ENCODE data around the gene SLC23A2.
A peak's percentile ranks its signal among the peaks of the same experiment; 100 is the strongest.

The SLC23A2 gene

GRCh38 chr20:4910951-4911350, 90.4 kb downstream of the SLC23A2 start:
- H3K27ac ChIP-seq (replicated peaks; ENCODE audit: low read length), result no peak overlapping the region
- H3K4me2 ChIP-seq (ENCODE audit: insufficient read depth, low read length, poor library complexity, severe bottlenecking), result no peak overlapping the region
- H3K4ac ChIP-seq (ENCODE audit: low read length), result no peak overlapping the region
- H3K14ac ChIP-seq (ENCODE audit: low read length), result no peak overlapping the region
- H2BK12ac ChIP-seq (ENCODE audit: low read length), result no peak overlapping the region
- H4K91ac ChIP-seq (ENCODE audit: low read depth, low read length, poor library complexity), result no peak overlapping the region
- no peak overlapping the region for H2BK5ac ChIP-seq (ENCODE audit: low read length)
- DNase-seq (ENCODE audit: low spot score), result no peak
- no peak overlapping the region for H3K23ac ChIP-seq (ENCODE audit: low read depth, low read length, poor library complexity)
- H3K79me1 ChIP-seq (ENCODE audit: low read depth, low read length), result peaks cover 1% of the 10 kb centered on the region
- H3K27me3 ChIP-seq (ENCODE audit: control insufficient read depth in 3 of 3, insufficient read depth in 3 of 3, low read depth in 1 of 3, low read length in 3 of 3), result peaks cover 0 to 3% (median 0%) of the 10 kb centered on the region in 3 experiments
- no peak overlapping the region for H2BK120ac ChIP-seq (ENCODE audit: low read depth, low read length)
- no peak overlapping the region for H2AK5ac ChIP-seq (ENCODE audit: low read depth, low read length)
- no peak overlapping the region for H2AFZ ChIP-seq (ENCODE audit: low read length)
- no peak overlapping the region for H3K18ac ChIP-seq (ENCODE audit: low read length)
- no peak overlapping the region for H3K4me3 ChIP-seq (ENCODE audit: low read length in 2 of 2)
- H3K4me1 ChIP-seq (ENCODE audit: control insufficient read depth in 2 of 2, insufficient read depth in 1 of 2, low read depth in 1 of 2, low read length in 2 of 2), result no peaks in the 10 kb centered on the region
- no peak overlapping the region for H2BK15ac ChIP-seq (ENCODE audit: low read length)
- H3K36me3 ChIP-seq (replicated peaks in 1 of 2; ENCODE audit: control insufficient read depth in 2 of 2, insufficient read depth in 2 of 2, low read length in 2 of 2), result peaks cover 0 to 2% of the 10 kb centered on the region in 2 donors
- H3K9ac ChIP-seq (ENCODE audit: low read depth, low read length, poor library complexity), result no peak overlapping the region
- WGBS, 2 donors (ENCODE audit: extremely low coverage in 2 of 2, insufficient read length in 2 of 2, insufficient replicate concordance in 1 of 2), result no CpG with 5 or more reads among the region's 5 CpGs
- no peaks in the 10 kb centered on the region for H3K9me3 ChIP-seq (replicated peaks in 1 of 2; ENCODE audit: control insufficient read depth in 2 of 2, insufficient read depth in 1 of 2, low read depth in 1 of 2, low read length in 2 of 2)
- no peak overlapping the region for H4K8ac ChIP-seq (ENCODE audit: low read depth, low read length)

GRCh38 chr20:4905613-4906012, 95.7 kb downstream of the SLC23A2 start:
- Histone ChIP-seq H2AFZ (ENCODE audit: low read length) (no peak overlapping the region), H2BK5ac (ENCODE audit: low read length) (no peak overlapping the region), H3K36me3 (replicated peaks in 1 of 2; ENCODE audit: control insufficient read depth in 2 of 2, insufficient read depth in 2 of 2, low read length in 2 of 2) (peaks cover 0 to 10% of the 10 kb centered on the region in 2 donors), H3K4me1 (ENCODE audit: control insufficient read depth in 2 of 2, insufficient read depth in 1 of 2, low read depth in 1 of 2, low read length in 2 of 2) (no peaks in the 10 kb centered on the region), H3K27me3 (ENCODE audit: control insufficient read depth in 3 of 3, insufficient read depth in 3 of 3, low read depth in 1 of 3, low read length in 3 of 3) (peaks cover 0 to 3% (median 0%) of the 10 kb centered on the region in 3 experiments), H3K4me3 (ENCODE audit: low read length in 2 of 2) (no peak overlapping the region), H3K23ac (ENCODE audit: low read depth, low read length, poor library complexity) (no peak overlapping the region), H3K4me2 (ENCODE audit: insufficient read depth, low read length, poor library complexity, severe bottlenecking) (no peak overlapping the region), H3K79me1 (ENCODE audit: low read depth, low read length) (no peaks in the 10 kb centered on the region), H3K27ac (replicated peaks; ENCODE audit: low read length) (no peak overlapping the region), H3K14ac (ENCODE audit: low read length) (no peak overlapping the region), H3K18ac (ENCODE audit: low read length) (no peak overlapping the region), H3K4ac (ENCODE audit: low read length) (no peak overlapping the region), H3K9ac (ENCODE audit: low read depth, low read length, poor library complexity) (no peak overlapping the region), H2BK12ac (ENCODE audit: low read length) (no peak overlapping the region), H4K8ac (ENCODE audit: low read depth, low read length) (no peak overlapping the region), H2BK120ac (ENCODE audit: low read depth, low read length) (no peak overlapping the region), H3K9me3 (replicated peaks in 1 of 2; ENCODE audit: control insufficient read depth in 2 of 2, insufficient read depth in 1 of 2, low read depth in 1 of 2, low read length in 2 of 2) (peaks cover 3% of the 10 kb centered on the region in 2 donors), H2BK15ac (ENCODE audit: low read length) (no peak overlapping the region), H4K91ac (ENCODE audit: low read depth, low read length, poor library complexity) (no peak overlapping the region), H2AK5ac (ENCODE audit: low read depth, low read length) (no peak overlapping the region)
- DNase-seq (ENCODE audit: low spot score), result no peak
- no CpG with 5 or more reads among the region's 4 CpGs for WGBS, 2 donors (ENCODE audit: extremely low coverage in 2 of 2, insufficient read length in 2 of 2, insufficient replicate concordance in 1 of 2)

- no peak overlapping the region for H2AFZ ChIP-seq (ENCODE audit: low read length)
- no peak overlapping the region for H3K23ac ChIP-seq (ENCODE audit: low read depth, low read length, poor library complexity)
- H3K36me3 ChIP-seq (replicated peaks in 1 of 2; ENCODE audit: control insufficient read depth in 2 of 2, insufficient read depth in 2 of 2, low read length in 2 of 2), result peaks cover 0 to 12% of the 10 kb centered on the region in 2 donors
- no peak for DNase-seq (ENCODE audit: low spot score)
- H3K14ac ChIP-seq (ENCODE audit: low read length), result no peak overlapping the region
- H2BK15ac ChIP-seq (ENCODE audit: low read length), result no peak overlapping the region
- no peak overlapping the region for H2BK120ac ChIP-seq (ENCODE audit: low read depth, low read length)
- no peaks in the 10 kb centered on the region for H3K79me1 ChIP-seq (ENCODE audit: low read depth, low read length)
- no peaks in the 10 kb centered on the region for H3K4me1 ChIP-seq (ENCODE audit: control insufficient read depth in 2 of 2, insufficient read depth in 1 of 2, low read depth in 1 of 2, low read length in 2 of 2)
- no peak overlapping the region for H3K27ac ChIP-seq (replicated peaks; ENCODE audit: low read length)
- no CpG with 5 or more reads among the region's 4 CpGs for WGBS, 2 donors (ENCODE audit: extremely low coverage in 2 of 2, insufficient read length in 2 of 2, insufficient replicate concordance in 1 of 2)
- H3K9me3 ChIP-seq (replicated peaks in 1 of 2; ENCODE audit: control insufficient read depth in 2 of 2, insufficient read depth in 1 of 2, low read depth in 1 of 2, low read length in 2 of 2), result peaks cover 3% of the 10 kb centered on the region in 2 donors
- H3K4me2 ChIP-seq (ENCODE audit: insufficient read depth, low read length, poor library complexity, severe bottlenecking), result no peak overlapping the region
- no peak overlapping the region for H3K4me3 ChIP-seq (ENCODE audit: low read length in 2 of 2)
- no peak overlapping the region for H3K18ac ChIP-seq (ENCODE audit: low read length)
- no peak overlapping the region for H4K8ac ChIP-seq (ENCODE audit: low read depth, low read length)
- no peak overlapping the region for H2BK12ac ChIP-seq (ENCODE audit: low read length)
- peaks cover 0 to 3% (median 0%) of the 10 kb centered on the region in 3 experiments for H3K27me3 ChIP-seq (ENCODE audit: control insufficient read depth in 3 of 3, insufficient read depth in 3 of 3, low read depth in 1 of 3, low read length in 3 of 3)
- H4K91ac ChIP-seq (ENCODE audit: low read depth, low read length, poor library complexity), result no peak overlapping the region
- no peak overlapping the region for H3K4ac ChIP-seq (ENCODE audit: low read length)
- H2AK5ac ChIP-seq (ENCODE audit: low read depth, low read length), result no peak overlapping the region
- H3K9ac ChIP-seq (ENCODE audit: low read depth, low read length, poor library complexity), result peak overlapping the region; percentile 50
- H2BK5ac ChIP-seq (ENCODE audit: low read length), result no peak overlapping the region
Observed at GRCh38 chr20:4905195-4905594, 96.1 kb downstream of the SLC23A2 start.

GRCh38 chr20:4904127-4904860, 97.0 kb downstream of the SLC23A2 start:
- no peak overlapping the region for H4K8ac ChIP-seq (ENCODE audit: low read depth, low read length)
- no peak overlapping the region for H3K18ac ChIP-seq (ENCODE audit: low read length)
- no peak overlapping the region for H3K27ac ChIP-seq (replicated peaks; ENCODE audit: low read length)
- no peak overlapping the region for H3K9ac ChIP-seq (ENCODE audit: low read depth, low read length, poor library complexity)
- no peak overlapping the region for H2BK12ac ChIP-seq (ENCODE audit: low read length)
- H3K4me2 ChIP-seq (ENCODE audit: insufficient read depth, low read length, poor library complexity, severe bottlenecking), result no peak overlapping the region
- H3K9me3 ChIP-seq (replicated peaks in 1 of 2; ENCODE audit: control insufficient read depth in 2 of 2, insufficient read depth in 1 of 2, low read depth in 1 of 2, low read length in 2 of 2), result peaks cover 3 to 5% of the 10 kb centered on the region in 2 donors
- H3K36me3 ChIP-seq (replicated peaks in 1 of 2; ENCODE audit: control insufficient read depth in 2 of 2, insufficient read depth in 2 of 2, low read length in 2 of 2), result peaks cover 2 to 12% of the 10 kb centered on the region in 2 donors
- H3K4me3 ChIP-seq (ENCODE audit: low read length in 2 of 2), result no peak overlapping the region
- no peaks in the 10 kb centered on the region for H3K79me1 ChIP-seq (ENCODE audit: low read depth, low read length)
- no peak overlapping the region for H2BK120ac ChIP-seq (ENCODE audit: low read depth, low read length)
- no peak overlapping the region for H3K14ac ChIP-seq (ENCODE audit: low read length)
- no peak overlapping the region for H3K4ac ChIP-seq (ENCODE audit: low read length)
- no peak overlapping the region for H2BK5ac ChIP-seq (ENCODE audit: low read length)
- H2AFZ ChIP-seq (ENCODE audit: low read length), result no peak overlapping the region
- no peaks in the 10 kb centered on the region for H3K4me1 ChIP-seq (ENCODE audit: control insufficient read depth in 2 of 2, insufficient read depth in 1 of 2, low read depth in 1 of 2, low read length in 2 of 2)
- H3K23ac ChIP-seq (ENCODE audit: low read depth, low read length, poor library complexity), result no peak overlapping the region
- no peak overlapping the region for H4K91ac ChIP-seq (ENCODE audit: low read depth, low read length, poor library complexity)
- H2AK5ac ChIP-seq (ENCODE audit: low read depth, low read length), result no peak overlapping the region
- no CpG with 5 or more reads among the region's 4 CpGs for WGBS, 2 donors (ENCODE audit: extremely low coverage in 2 of 2, insufficient read length in 2 of 2, insufficient replicate concordance in 1 of 2)
- H2BK15ac ChIP-seq (ENCODE audit: low read length), result no peak overlapping the region
- H3K27me3 ChIP-seq (ENCODE audit: control insufficient read depth in 3 of 3, insufficient read depth in 3 of 3, low read depth in 1 of 3, low read length in 3 of 3), result peaks cover 0 to 3% (median 0%) of the 10 kb centered on the region in 3 experiments
- DNase-seq (ENCODE audit: low spot score), result no peak

Data from neuronal stem cell (in vitro differentiated cells).